Activated CD4-positive, alpha-beta memory T cell treated with anti-CD3 and anti-CD28 coated beads for 36 hours (primary cell): ENCODE results near the gene RASSF3. TPM values are rescaled to one million over a fixed set of nuclear protein-coding genes. Genes with fewer than 3 reads are reported as not detected.
A peak's percentile ranks its signal among the peaks of the same experiment; 100 is the strongest.

Source experiments
- CTCF ChIA-PET: fragments of 350-600 bp; sonication (Branson Sonifier 250); formaldehyde crosslinking; loops from one replicate; lab custom pipeline; 2021; ENCODE audit warnings: antibody characterized with exemption, inconsistent platforms; lab: Charles Lee
- POLR2A ChIA-PET: fragments of 350-600 bp; sonication (Branson Sonifier 250); formaldehyde crosslinking; loops from one replicate; lab custom pipeline; 2021; ENCODE audit warnings: antibody characterized with exemption; lab: Charles Lee
- DNase-seq: peaks from one replicate; pipeline ENCODE4 v3.0.0-alpha.2; 2020
- H3K27ac Mint-ChIP-seq: one replicate; pipeline ENCODE4 v1.8.0; 2021; ENCODE audit warnings: mixed read lengths
- H3K27me3 Mint-ChIP-seq: one replicate; pipeline ENCODE4 v1.8.0; 2021; ENCODE audit warnings: mixed read lengths
- H3K36me3 Mint-ChIP-seq: one replicate; pipeline ENCODE4 v1.8.0; 2021; ENCODE audit warnings: mixed read lengths
- H3K4me1 Mint-ChIP-seq: one replicate; pipeline ENCODE4 v1.8.0; 2021; ENCODE audit warnings: low read depth, mixed read lengths
- H3K4me3 Mint-ChIP-seq: one replicate; pipeline ENCODE4 v1.8.0; 2021; ENCODE audit warnings: mild to moderate bottlenecking, mixed read lengths
- H3K9me3 Mint-ChIP-seq: one replicate; pipeline ENCODE4 v1.8.0; 2021; ENCODE audit warnings: mixed read lengths
- intact Hi-C: fragments of 100-400 bp; cut with micrococcal nuclease; formaldehyde crosslinking; loops from one replicate; pipeline ENCODE4 v1.15.1; 2023
- total RNA-seq, 2 experiments: library from RNA; stranded (reverse); gene quantifications; one replicate each; pipeline ENCODE4 v1.2.3, GENCODE V29; 2021

The RASSF3 gene
- total RNA-seq, 2 experiments from 2014 or later = 40.6 to 40.7 TPM

DNA sequence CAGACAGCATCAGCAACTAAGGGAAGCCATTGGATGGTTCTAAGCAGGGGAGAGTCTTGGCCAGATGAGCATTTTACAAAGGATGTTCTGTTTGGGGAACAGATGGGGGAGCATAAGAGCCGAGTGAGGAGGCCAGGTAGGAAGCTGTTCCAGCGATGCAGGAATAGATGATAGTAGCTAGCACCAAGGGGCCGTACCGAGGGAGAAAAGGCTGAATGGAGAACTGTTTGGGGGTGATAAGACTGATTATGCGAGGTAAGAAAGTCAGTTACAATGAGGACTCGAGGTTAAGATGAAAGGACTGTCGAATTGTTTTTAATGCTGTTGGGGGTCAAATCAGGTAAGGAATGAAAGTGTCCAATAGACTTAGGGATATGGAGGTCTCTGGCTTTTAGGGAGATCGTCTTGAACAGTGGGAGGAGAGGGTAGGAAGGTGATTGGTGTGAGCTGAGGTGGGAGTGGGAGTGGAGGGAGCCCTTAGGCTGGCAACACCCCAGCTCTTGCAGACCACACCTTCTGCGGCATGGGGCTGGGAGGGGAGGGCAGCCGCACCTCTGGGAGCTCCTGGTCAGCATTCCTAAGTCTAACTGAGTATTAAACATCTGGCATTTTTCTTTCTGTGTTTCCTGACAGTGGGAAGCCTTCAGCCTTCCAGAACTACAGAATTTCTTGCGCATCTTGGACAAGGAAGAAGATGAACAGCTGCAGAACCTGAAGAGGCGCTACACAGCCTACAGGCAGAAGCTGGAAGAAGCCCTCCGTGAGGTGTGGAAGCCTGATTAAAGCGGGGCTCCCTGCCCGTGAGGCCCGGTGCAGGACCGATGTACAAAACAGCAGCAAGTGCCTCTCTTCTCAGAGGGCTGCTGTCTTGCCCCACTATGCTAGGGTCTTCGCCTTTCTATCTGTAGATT is 84.1 kb downstream of the RASSF3 start:
- Mint-ChIP-seq H3K27me3 (no peaks in the 10 kb centered on the region), H3K4me1 (peaks cover 50% of the 10 kb centered on the region), H3K9me3 (no peaks in the 10 kb centered on the region), H3K36me3 (peaks cover 23% of the 10 kb centered on the region), H3K27ac (peak overlapping the region; percentile 39), H3K4me3 (no peak overlapping the region)
- intact Hi-C loops = loop anchor here (5.0 kb wide), 1 partner anchor 32 kb away; no protein-coding TSS in a partner anchor
- no peak for DNase-seq
- POLR2A ChIA-PET = interaction anchor here (0.6 kb wide), 1 partner anchor 15 kb away, joined by 3 read pairs; no protein-coding TSS in a partner anchor
- CTCF ChIA-PET = interaction anchor here (1.1 to 6.3 kb wide), 4 partner anchors 13 to 144 kb away, joined by 3 to 161 read pairs (median 80); partner anchors contain the start of gene RASSF3

- peak overlapping the region; percentile 2 for H3K27ac Mint-ChIP-seq
- ChIA-PET POLR2A (interaction anchor here (0.9 kb wide), 1 partner anchor 15 kb away, joined by 3 read pairs; no protein-coding TSS in a partner anchor), CTCF (interaction anchor here (0.9 to 6.3 kb wide), 9 partner anchors 8 to 145 kb away, joined by 3 to 161 read pairs (median 9); partner anchors contain the start of gene RASSF3)
- peaks cover 27% of the 10 kb centered on the region for H3K36me3 Mint-ChIP-seq
- no peaks in the 10 kb centered on the region for H3K9me3 Mint-ChIP-seq
- H3K27me3 Mint-ChIP-seq = no peaks in the 10 kb centered on the region
- no peak overlapping the region for H3K4me3 Mint-ChIP-seq
- intact Hi-C loops = loop anchor here (5.0 kb wide), 1 partner anchor 33 kb away; no protein-coding TSS in a partner anchor
- DNase-seq = no peak
- peaks cover 58% of the 10 kb centered on the region for H3K4me1 Mint-ChIP-seq
These were observed 85.3 kb downstream of the RASSF3 start for GRCh38 chr12:64695550-64695949.

DNA sequence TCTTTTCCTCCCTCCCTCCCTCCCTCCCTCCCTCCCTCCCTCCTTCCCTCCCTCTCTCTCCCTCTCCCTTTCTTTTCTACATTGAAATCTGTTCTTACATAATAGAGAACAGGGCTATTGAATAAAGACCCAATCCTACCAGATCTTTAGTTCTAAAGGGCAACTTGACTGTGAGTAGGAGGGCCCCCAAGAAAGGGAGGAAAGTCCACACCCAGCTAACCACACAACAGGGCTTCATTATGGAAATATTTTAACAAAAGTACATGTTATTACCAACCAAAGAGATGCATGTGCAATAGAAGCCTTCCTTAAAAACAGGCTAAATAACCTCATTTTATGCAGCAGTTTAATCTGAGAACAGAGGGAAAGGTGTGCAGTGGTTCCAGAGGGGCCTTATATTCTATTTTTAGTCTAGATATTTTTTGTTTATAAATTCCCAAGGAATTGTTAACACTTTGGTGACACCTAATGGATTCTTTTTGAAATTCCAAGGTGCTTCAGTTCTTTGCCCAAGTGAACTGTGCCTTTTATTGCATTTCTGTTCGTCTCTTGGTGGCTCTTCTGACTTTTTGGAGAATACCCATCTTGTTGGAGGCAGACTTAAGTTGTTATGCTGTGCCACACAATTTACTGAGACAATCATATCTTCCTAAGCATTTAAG is 85.9 kb downstream of the RASSF3 start:
- Mint-ChIP-seq H3K4me1 (peaks cover 63% of the 10 kb centered on the region), H3K4me3 (no peak overlapping the region), H3K36me3 (peaks cover 30% of the 10 kb centered on the region), H3K9me3 (no peaks in the 10 kb centered on the region), H3K27ac (peak overlapping the region; percentile 30), H3K27me3 (no peaks in the 10 kb centered on the region)
- POLR2A ChIA-PET = interaction anchor here (0.9 kb wide), 1 partner anchor 16 kb away, joined by 3 read pairs; no protein-coding TSS in a partner anchor
- DNase-seq = no peak
- intact Hi-C loops = loop anchor here (2.0 to 5.0 kb wide), 2 partner anchors 34 to 243 kb away; partner anchors contain the start of gene TBK1
- CTCF ChIA-PET = interaction anchor here (0.7 to 6.3 kb wide), 12 partner anchors 8 to 146 kb away, joined by 3 to 161 read pairs (median 8); partner anchors contain the start of gene RASSF3

DNA sequence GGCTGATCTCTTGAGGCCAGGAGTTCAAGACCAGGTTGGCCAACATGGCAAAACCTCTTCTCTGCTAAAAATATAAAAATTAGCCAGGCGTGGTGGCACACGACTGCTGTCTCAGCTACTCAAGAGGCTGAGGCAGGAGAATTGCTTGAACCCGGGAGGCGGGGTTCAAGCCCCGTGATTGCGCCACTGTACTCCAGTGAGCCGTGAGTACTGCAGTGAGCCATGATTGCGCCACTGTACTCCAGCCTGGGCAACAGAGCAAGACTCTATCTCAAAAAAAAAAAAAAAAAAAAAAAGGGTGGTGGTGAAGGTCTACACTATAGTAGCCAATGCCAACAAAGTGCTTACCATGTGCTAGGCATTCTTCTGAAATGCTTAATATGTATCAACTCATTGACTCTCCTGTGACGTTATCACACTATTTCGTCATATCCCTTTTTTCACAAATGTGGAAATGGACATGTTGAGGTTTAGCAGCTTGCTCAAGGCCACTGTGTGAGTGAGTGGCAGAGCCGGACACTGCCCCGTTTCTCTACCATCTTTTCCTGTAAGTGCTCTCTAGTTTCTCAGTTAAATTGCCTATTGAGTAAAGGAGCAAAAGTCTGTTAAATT is 89.3 kb downstream of the RASSF3 start:
- POLR2A ChIA-PET = no interaction called here
- peaks cover 46% of the 10 kb centered on the region for H3K4me1 Mint-ChIP-seq
- H3K36me3 Mint-ChIP-seq = peaks cover 20% of the 10 kb centered on the region
- H3K9me3 Mint-ChIP-seq = no peaks in the 10 kb centered on the region
- no peak overlapping the region for H3K4me3 Mint-ChIP-seq
- H3K27ac Mint-ChIP-seq = no peak overlapping the region
- CTCF ChIA-PET = interaction anchor here (0.6 to 6.3 kb wide), 4 partner anchors 10 to 151 kb away, joined by 3 to 161 read pairs (median 22); no protein-coding TSS in a partner anchor
- no peaks in the 10 kb centered on the region for H3K27me3 Mint-ChIP-seq
- intact Hi-C loops = loop anchor here (5.0 kb wide), 1 partner anchor 37 kb away; no protein-coding TSS in a partner anchor
- no peak for DNase-seq

DNA sequence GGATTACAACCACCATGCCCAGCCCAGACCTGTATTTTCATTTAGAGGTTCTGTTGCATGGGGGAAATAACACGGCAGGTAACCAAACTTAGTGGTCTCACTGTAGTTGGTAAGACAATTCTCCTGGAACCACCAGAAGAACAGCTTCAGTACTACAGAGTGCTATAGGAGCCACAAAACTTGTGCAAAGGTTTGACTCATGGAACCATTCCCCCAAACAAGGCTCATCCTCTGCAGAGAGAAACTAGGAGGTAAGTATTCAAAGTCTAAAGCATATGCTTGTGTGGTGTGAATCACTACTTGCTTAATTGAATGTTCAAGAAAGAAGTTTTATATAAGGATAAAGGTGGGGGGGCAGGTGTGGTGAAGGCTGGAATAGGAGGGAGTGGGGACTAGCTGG is 90.2 kb downstream of the RASSF3 start:
- Mint-ChIP-seq H3K4me3 (peak overlapping the region; percentile 9), H3K4me1 (peaks cover 41% of the 10 kb centered on the region)

GRCh38 chr12:64701283-64701682 is 91.0 kb downstream of the RASSF3 start:
- intact Hi-C loops = no loop called here
- peaks cover 16% of the 10 kb centered on the region for H3K36me3 Mint-ChIP-seq
- H3K27me3 Mint-ChIP-seq = no peaks in the 10 kb centered on the region
- H3K27ac Mint-ChIP-seq = peak overlapping the region; percentile 87
- peak overlapping the region; percentile 9 for H3K4me3 Mint-ChIP-seq
- DNase-seq = no peak
- CTCF ChIA-PET = interaction anchor here (0.7 to 4.5 kb wide), 4 partner anchors 12 to 152 kb away, joined by 3 to 39 read pairs (median 4); no protein-coding TSS in a partner anchor
- H3K4me1 Mint-ChIP-seq = peaks cover 34% of the 10 kb centered on the region
- no peaks in the 10 kb centered on the region for H3K9me3 Mint-ChIP-seq
- POLR2A ChIA-PET = no interaction called here

More for the DNA sequence above, 90.2 kb downstream of the RASSF3 start:
- ChIA-PET POLR2A (no interaction called here), CTCF (interaction anchor here (0.5 to 4.5 kb wide), 5 partner anchors 10 to 152 kb away, joined by 3 to 39 read pairs (median 3); no protein-coding TSS in a partner anchor)
- H3K27ac Mint-ChIP-seq = peak overlapping the region; percentile 87
- no peak for DNase-seq
- intact Hi-C loops = no loop called here
- no peaks in the 10 kb centered on the region for H3K27me3 Mint-ChIP-seq
- peaks cover 16% of the 10 kb centered on the region for H3K36me3 Mint-ChIP-seq
- no peaks in the 10 kb centered on the region for H3K9me3 Mint-ChIP-seq

DNA sequence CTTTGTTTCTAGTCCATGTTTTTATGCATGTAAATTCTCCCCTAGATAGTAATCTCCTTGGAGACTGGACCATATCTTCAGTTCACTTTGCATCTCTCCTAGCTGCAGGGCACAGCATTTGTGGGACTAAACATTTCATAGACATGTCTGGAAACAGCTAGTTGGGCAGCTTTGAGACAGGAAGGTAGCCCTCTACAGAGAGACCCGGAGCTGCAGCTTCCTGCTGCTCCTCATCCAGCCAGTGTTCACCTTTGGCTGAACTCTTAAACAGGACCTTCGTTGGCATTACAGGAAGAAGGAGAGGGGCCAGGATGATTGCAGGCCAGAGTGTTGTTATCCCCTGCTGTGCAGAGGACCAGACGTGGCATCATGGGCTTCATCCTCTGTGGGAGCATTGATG is 96.0 kb downstream of the RASSF3 start:
- intact Hi-C loops = no loop called here
- no peaks in the 10 kb centered on the region for H3K9me3 Mint-ChIP-seq
- no peak overlapping the region for H3K4me3 Mint-ChIP-seq
- peaks cover 6% of the 10 kb centered on the region for H3K4me1 Mint-ChIP-seq
- no peaks in the 10 kb centered on the region for H3K27me3 Mint-ChIP-seq
- POLR2A ChIA-PET = no interaction called here
- peaks cover 7% of the 10 kb centered on the region for H3K36me3 Mint-ChIP-seq
- no peak for DNase-seq
- H3K27ac Mint-ChIP-seq = no peak overlapping the region
- CTCF ChIA-PET = interaction anchor here (1.9 to 7.0 kb wide), 2 partner anchors 9 to 157 kb away, joined by 17 to 28 read pairs; no protein-coding TSS in a partner anchor

DNA sequence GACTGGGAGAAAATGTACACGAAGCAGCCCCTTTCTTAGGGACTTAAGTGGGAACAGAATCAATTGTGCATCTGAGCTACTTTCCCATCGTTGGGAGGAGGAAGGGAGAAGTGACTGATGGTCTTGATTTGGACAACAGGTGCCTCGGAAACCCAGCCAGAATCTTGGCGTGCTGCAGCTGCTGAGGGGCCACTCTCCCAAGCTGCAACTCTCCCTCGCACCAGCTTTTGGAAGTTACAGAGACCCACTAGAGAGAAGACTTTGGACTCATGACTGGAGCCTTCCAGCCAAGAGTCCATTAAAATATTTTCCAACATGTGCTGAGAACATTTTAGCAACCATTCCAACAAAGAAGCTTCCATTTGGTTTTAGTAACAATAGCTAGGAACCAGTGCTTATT is 96.6 kb downstream of the RASSF3 start:
- POLR2A ChIA-PET = no interaction called here
- H3K27ac Mint-ChIP-seq = no peak overlapping the region

DNA sequence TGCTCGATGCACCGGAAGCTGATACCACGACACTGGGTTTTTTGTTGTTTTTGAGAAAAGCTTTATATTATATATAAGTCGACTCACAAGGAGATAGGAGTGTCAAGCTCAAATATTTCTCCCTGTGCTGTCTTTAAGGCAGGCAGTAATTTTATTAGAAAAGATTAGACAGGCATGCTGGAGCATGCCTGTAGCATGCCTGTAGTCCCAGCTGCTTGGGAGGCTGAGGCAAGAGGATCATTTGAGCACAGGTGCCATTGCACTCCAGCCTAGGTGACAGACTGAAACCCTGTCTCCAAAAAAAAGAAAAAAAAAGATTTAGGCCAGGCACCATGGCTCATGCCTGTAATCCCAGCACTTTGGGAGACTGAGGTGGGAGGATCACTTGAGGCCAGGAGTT is 97.1 kb downstream of the RASSF3 start:
- intact Hi-C loops = no loop called here
- H3K27me3 Mint-ChIP-seq = no peaks in the 10 kb centered on the region
- H3K4me3 Mint-ChIP-seq = no peak overlapping the region
- no peaks in the 10 kb centered on the region for H3K4me1 Mint-ChIP-seq
- DNase-seq = no peak
- H3K36me3 Mint-ChIP-seq = peaks cover 8% of the 10 kb centered on the region
- ChIA-PET CTCF (interaction anchor here (0.7 to 7.0 kb wide), 3 partner anchors 10 to 278 kb away, joined by 3 to 28 read pairs (median 17); no protein-coding TSS in a partner anchor), POLR2A (no interaction called here)
- no peak overlapping the region for H3K27ac Mint-ChIP-seq
- no peaks in the 10 kb centered on the region for H3K9me3 Mint-ChIP-seq

More for the DNA sequence above, 96.6 kb downstream of the RASSF3 start:
- Mint-ChIP-seq H3K4me3 (no peak overlapping the region), H3K27me3 (no peaks in the 10 kb centered on the region), H3K36me3 (peaks cover 9% of the 10 kb centered on the region), H3K4me1 (peaks cover 3% of the 10 kb centered on the region), H3K9me3 (no peaks in the 10 kb centered on the region)
- CTCF ChIA-PET = interaction anchor here (1.9 to 7.0 kb wide), 2 partner anchors 9 to 158 kb away, joined by 17 to 28 read pairs; no protein-coding TSS in a partner anchor
- no peak for DNase-seq
- intact Hi-C loops = no loop called here

DNA sequence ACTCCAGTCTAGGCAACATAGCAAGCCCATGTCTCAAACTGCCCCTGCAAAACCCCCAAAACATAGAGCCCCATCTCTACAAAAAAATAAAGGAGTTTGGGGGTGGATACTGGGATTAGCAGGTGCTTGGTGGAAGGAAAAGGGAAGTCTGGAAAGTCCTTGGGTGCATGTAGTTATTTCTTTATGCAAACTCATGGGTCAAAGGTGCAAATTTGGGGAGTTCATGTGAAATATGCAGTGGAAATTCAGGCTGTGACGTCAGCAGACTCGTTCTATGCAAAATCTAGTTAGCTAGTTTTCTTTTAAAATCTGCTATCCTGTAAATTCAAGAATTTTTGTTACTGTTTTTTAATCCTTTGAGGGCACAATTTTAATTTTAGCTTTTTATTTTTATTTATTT is 97.6 kb downstream of the RASSF3 start:
- H3K9me3 Mint-ChIP-seq = no peaks in the 10 kb centered on the region
- H3K4me3 Mint-ChIP-seq = no peak overlapping the region
- peaks cover under 1% of the 10 kb centered on the region for H3K4me1 Mint-ChIP-seq
- ChIA-PET POLR2A (no interaction called here), CTCF (interaction anchor here (0.7 to 7.0 kb wide), 3 partner anchors 10 to 279 kb away, joined by 3 to 28 read pairs (median 17); no protein-coding TSS in a partner anchor)
- no peaks in the 10 kb centered on the region for H3K27me3 Mint-ChIP-seq
- H3K36me3 Mint-ChIP-seq = peaks cover 8% of the 10 kb centered on the region
- DNase-seq = no peak
- H3K27ac Mint-ChIP-seq = no peak overlapping the region
- intact Hi-C loops = no loop called here

GRCh38 chr12:64709429-64709828 is 99.1 kb downstream of the RASSF3 start:
- H3K27me3 Mint-ChIP-seq = no peaks in the 10 kb centered on the region
- no peaks in the 10 kb centered on the region for H3K9me3 Mint-ChIP-seq
- DNase-seq = no peak
- peaks cover 11% of the 10 kb centered on the region for H3K36me3 Mint-ChIP-seq
- peaks cover 14% of the 10 kb centered on the region for H3K4me1 Mint-ChIP-seq
- H3K27ac Mint-ChIP-seq = no peak overlapping the region
- intact Hi-C loops = no loop called here
- no peak overlapping the region for H3K4me3 Mint-ChIP-seq
- ChIA-PET POLR2A (no interaction called here), CTCF (interaction anchor here (7.0 kb wide), 1 partner anchor 12 kb away, joined by 28 read pairs; no protein-coding TSS in a partner anchor)
